ENCODE results near the gene RHNO1.

Gene RHNO1

DNA sequence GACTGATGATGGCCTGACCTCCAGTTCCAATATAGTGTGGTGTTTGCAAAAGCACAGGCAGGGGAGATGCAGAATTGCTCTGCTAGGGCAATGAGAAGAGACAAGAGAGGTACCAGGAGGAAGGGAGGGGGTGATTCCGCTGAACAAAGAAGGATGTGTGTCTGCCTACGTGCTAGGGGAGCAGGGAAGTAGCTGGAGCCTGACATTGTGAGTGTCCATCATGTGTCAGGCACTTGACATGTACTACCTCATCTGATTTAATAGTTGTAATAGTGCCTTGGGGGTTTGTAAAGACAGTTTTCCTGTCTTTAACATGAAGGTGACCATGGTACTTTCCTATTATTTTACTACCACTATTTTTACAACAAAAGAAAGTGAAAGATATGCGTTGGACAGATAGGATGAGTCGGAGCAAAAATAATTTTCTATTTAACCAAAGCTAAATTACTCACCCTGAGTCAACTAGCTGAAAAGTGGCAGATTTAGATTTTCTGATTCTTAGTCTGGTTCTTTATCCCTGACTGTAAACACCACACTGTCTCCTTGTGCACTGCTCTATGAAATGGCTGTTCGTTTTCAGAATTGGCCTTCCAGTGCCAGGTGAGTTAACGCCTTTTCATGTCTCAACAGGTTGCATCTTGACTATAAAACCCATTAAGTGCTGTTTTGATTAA, 48.4 kb downstream of the RHNO1 start:
- TF ChIP-seq, protein P1, sequence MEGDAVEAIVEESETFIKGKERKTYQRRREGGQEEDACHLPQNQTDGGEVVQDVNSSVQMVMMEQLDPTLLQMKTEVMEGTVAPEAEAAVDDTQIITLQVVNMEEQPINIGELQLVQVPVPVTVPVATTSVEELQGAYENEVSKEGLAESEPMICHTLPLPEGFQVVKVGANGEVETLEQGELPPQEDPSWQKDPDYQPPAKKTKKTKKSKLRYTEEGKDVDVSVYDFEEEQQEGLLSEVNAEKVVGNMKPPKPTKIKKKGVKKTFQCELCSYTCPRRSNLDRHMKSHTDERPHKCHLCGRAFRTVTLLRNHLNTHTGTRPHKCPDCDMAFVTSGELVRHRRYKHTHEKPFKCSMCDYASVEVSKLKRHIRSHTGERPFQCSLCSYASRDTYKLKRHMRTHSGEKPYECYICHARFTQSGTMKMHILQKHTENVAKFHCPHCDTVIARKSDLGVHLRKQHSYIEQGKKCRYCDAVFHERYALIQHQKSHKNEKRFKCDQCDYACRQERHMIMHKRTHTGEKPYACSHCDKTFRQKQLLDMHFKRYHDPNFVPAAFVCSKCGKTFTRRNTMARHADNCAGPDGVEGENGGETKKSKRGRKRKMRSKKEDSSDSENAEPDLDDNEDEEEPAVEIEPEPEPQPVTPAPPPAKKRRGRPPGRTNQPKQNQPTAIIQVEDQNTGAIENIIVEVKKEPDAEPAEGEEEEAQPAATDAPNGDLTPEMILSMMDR (IDR thresholded peaks at IDR 0.05; ENCODE audit: control extremely low read depth, extremely low read depth, low read depth, missing control alignments): no peak
- DNase-seq (ENCODE audit: extremely low spot score): peak; percentile 32
- ChIA-PET CTCF (interaction anchor here (0.7 to 1.3 kb wide), 3 partner anchors 9 to 19 kb away, joined by 3 read pairs; no protein-coding TSS in a partner anchor), POLR2A (interaction anchor here (0.5 kb wide), 1 partner anchor 104 kb away, joined by 3 read pairs; no protein-coding TSS in a partner anchor)

DNA sequence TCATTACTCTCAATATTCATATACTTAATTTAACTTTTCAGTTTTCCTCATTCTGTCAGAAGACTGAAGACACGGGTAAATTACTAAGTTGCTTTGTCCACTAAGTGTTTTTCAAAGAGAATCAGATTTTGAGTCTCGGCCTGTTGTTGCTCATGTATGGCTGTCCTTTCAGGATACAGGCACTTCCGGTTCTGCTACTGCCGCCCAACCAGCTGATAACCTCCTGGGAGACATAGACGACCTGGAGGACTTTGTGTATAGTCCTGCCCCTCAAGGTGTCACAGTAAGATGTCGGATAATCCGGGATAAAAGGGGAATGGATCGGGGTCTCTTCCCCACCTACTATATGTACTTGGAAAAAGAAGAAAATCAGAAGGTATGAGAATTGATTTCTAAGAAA, 53.8 kb downstream of the RHNO1 start:
- no peak for DNase-seq (ENCODE audit: extremely low spot score)
- ChIA-PET CTCF (interaction anchor here (0.9 kb wide), 1 partner anchor 13 kb away, joined by 3 read pairs; no protein-coding TSS in a partner anchor), POLR2A (no interaction called here)
- TF ChIP-seq, protein P1 (IDR thresholded peaks at IDR 0.05; ENCODE audit: control extremely low read depth, extremely low read depth, low read depth, missing control alignments): no peak

DNA sequence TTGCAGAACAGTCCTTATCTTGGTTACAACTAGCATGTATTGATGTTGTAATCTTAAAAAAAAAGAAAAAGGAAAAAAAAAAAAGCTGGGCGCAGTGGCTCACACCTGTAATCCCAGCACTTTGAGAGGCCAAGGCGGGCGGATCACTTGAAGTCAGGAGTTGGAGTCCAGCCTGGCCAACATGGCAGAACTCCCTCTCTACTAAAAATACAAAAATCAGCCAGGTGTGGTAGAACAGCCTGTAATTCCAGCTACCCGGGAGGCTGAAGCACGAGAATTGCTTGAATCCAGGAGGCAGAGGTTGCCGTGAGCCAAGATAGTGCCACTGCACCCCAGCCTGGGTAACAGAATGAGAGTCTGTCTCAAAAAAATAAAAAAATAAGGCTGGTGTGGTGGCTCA, 56.6 kb downstream of the RHNO1 start:
- ChIA-PET CTCF (interaction anchor here (2.0 kb wide), 1 partner anchor 80 kb away, joined by 4 read pairs; no protein-coding TSS in a partner anchor), POLR2A (interaction anchor here (0.6 kb wide), 1 partner anchor 860 kb away, joined by 4 read pairs; no protein-coding TSS in a partner anchor)
- TF ChIP-seq, protein P1 (IDR thresholded peaks at IDR 0.05; ENCODE audit: control extremely low read depth, extremely low read depth, low read depth, missing control alignments): no peak
- no peak for DNase-seq (ENCODE audit: extremely low spot score)

DNA sequence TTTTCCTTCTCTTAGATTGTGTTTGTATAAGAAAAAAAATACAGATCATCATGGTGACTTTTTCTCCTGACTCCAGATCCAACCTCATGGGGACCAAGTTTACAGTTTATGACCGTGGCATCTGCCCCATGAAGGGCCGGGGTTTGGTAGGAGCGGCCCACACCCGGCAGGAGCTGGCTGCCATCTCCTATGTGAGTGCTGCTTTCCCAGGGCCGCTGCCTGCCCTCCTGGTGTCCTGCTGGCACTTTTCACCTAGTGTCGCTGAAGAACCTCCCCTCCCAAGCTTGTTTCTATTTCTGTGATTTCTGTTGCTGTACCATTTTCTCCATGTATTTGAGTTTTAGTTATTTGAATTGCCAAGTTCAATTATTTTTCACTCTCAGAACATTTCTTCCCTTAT, 57.3 kb downstream of the RHNO1 start:
- ChIA-PET POLR2A (no interaction called here), CTCF (interaction anchor here (1.5 to 2.0 kb wide), 2 partner anchors 10 to 80 kb away, joined by 4 to 5 read pairs; no protein-coding TSS in a partner anchor)

DNA sequence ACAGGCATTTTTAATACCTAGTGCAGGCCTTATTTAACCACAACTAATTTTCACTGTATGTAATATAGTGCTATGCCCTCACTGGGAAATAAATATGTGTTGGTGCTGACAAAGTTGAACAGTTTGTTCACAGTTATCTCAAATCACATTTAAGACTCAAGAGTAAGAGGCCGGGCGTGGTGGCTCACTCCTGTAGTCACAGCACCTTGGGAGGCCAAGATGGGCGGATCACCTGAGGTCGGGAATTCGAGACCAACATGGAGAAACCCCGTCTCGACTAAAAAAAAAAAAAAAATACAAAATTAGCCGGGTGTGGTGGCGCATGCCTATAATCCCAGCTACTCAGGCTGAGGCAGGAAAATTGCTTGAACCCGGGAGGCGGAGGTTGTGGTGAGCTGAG, 59.3 kb downstream of the RHNO1 start:
- TF ChIP-seq, protein P1 (IDR thresholded peaks at IDR 0.05; ENCODE audit: control extremely low read depth, extremely low read depth, low read depth, missing control alignments): no peak
- DNase-seq (ENCODE audit: extremely low spot score): no peak
- ChIA-PET CTCF (no interaction called here), POLR2A (no interaction called here)

More for the DNA sequence above, 57.3 kb downstream of the RHNO1 start:
- no peak for DNase-seq (ENCODE audit: extremely low spot score)
- TF ChIP-seq, protein P1 (IDR thresholded peaks at IDR 0.05; ENCODE audit: control extremely low read depth, extremely low read depth, low read depth, missing control alignments): no peak

DNA sequence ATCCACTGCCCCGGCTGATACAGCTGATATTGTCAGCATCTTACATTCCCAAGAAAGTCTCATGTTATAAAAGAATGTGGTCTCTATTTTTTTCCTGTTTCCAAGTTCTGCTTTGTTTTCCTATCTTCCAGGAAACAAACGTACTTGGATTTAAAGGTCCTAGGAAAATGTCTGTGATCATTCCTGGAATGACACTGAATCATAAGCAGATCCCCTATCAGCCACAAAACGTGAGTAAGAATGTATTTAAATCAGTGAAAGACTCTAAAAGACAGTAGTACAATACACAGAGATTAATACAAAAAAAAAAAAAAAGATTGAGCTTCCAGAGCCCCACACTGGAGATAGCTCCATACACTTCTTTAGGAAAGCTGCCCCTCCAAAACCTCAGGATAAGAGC, 60.5 kb downstream of the RHNO1 start:
- POLR2A ChIA-PET: no interaction called here
- TF ChIP-seq, protein P1 (IDR thresholded peaks at IDR 0.05; ENCODE audit: control extremely low read depth, extremely low read depth, low read depth, missing control alignments): no peak
- no peak for DNase-seq (ENCODE audit: extremely low spot score)
- CTCF ChIA-PET: no interaction called here
